Measurements from ENCODE around the gene ATP6V0A1. TPM values are rescaled to one million over a fixed set of nuclear protein-coding genes. Genes with fewer than 3 reads are reported as not detected.

ATP6V0A1 gene
- total RNA-seq, result 66.8 and 72.1 TPM in 2 replicates

GRCh38 chr17:42458497-42459255, at the start of gene ATP6V0A1:
Gene ATP6V0A1 (plus strand): TSS chr17:42458878. CDS start chr17:42460895, 2,017 bp downstream.

GRCh38 chr17:42422958-42423712, 35.5 kb upstream of the ATP6V0A1 start, which contains the start of gene CAVIN1:
Gene CAVIN1 (minus strand): TSS chr17:42423256. CDS start chr17:42423097, 159 bp downstream.

DNA sequence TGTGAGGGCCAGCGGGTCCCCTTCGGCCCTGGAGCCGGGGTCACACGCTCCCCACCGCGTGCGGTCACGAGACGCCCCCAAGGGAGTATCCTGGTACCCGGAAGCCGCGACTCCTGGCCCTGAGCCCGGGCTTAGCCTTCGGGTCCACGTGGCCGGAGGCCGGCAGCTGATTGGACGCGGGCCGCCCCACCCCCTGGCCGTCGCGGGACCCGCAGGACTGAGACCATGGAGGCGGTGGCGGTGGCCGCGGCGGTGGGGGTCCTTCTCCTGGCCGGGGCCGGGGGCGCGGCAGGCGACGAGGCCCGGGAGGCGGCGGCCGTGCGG, 77.3 kb downstream of the ATP6V0A1 start, which contains the start of gene NAGLU:
Gene NAGLU, plus strand, starts transcription at position 194 of the 324 bp plus-strand sequence. Its CDS starts 32 bp downstream, at position 226.

GRCh38 chr17:42552736-42553135, 94.1 kb downstream of the ATP6V0A1 start, which contains the start of gene HSD17B1:
Gene HSD17B1 (plus strand): TSS chr17:42552923. CDS start chr17:42552934, 11 bp downstream.

GRCh38 chr17:42561897-42562387, 103.3 kb downstream of the ATP6V0A1 start, which contains the start of gene COASY:
Gene COASY (plus strand): TSS chr17:42562148. CDS start chr17:42562623, 475 bp downstream.

DNA sequence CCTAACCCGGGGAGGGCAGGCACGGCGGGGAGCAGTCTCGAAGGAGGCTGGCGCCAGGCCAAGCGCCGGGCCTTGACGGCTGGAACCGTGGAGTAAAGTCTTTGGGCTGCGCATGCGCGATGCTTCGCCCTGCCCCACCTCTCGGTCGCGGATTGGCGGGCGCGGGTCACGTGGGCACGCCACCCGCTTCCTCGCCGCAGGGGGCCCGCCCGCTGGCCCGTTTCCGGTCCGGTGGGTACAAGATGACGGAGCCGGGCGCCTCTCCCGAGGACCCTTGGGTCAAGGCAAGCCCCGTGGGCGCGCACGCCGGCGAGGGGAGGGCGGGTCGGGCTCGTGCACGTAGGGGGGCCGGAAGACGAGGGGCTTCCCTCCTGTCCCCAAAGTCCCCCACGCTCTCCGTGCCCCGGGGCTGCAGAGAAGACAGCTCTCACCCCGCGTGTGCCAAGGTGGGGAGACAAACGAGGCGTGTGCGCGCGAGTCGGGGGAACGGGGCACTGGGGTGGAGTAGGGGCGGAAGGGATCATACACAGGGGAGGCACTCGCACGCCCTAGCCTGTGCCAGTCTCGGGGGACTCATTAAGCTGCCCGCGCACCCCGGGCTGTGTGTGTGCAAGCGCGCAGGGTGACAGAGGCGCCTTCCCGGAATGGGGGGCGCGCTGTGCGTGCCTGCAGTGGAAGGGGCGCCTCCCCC, 108.3 kb downstream of the ATP6V0A1 start, which contains the start of gene MLX:
Gene MLX, plus strand, starts transcription at position 218 of the 691 bp plus-strand sequence. Its CDS starts 25 bp downstream, at position 243.

Small RNAs within 50 kb of the gene (small RNA-seq; reads per million reads assigned to genes)
- gene MIR548AT (not detected), gene RNU7-97P (not detected)

Other genes with a start within 250 kb of the ATP6V0A1 start
- gene STAT5B, start 182.5 kb upstream of the ATP6V0A1 start, total RNA-seq, result 24.9 and 27.7 TPM in 2 replicates
- 30.1 and 48.5 TPM in 2 replicates for gene STAT5A, start 170.4 kb upstream of the ATP6V0A1 start, total RNA-seq
- 193 and 275 TPM in 2 replicates for gene STAT3, start 70.4 kb upstream of the ATP6V0A1 start, total RNA-seq
- gene CAVIN1, start 35.6 kb upstream of the ATP6V0A1 start, total RNA-seq, result 1,094 and 1,211 TPM in 2 replicates
- gene NAGLU, start 77.4 kb downstream of the ATP6V0A1 start, total RNA-seq, result 31.0 and 41.8 TPM in 2 replicates
- gene HSD17B1, start 94.0 kb downstream of the ATP6V0A1 start, total RNA-seq, result 0.39 and 0.86 TPM in 2 replicates
- 12.3 and 13.6 TPM in 2 replicates for gene COASY, start 103.3 kb downstream of the ATP6V0A1 start, total RNA-seq
- 32.2 and 38.5 TPM in 2 replicates for gene MLX, start 108.2 kb downstream of the ATP6V0A1 start, total RNA-seq
- 3.0 and 4.1 TPM in 2 replicates for gene PSMC3IP, start 118.9 kb downstream of the ATP6V0A1 start, total RNA-seq
- 60.0 and 66.8 TPM in 2 replicates for gene RETREG3, start 150.5 kb downstream of the ATP6V0A1 start, total RNA-seq
- gene TUBG1, start 150.8 kb downstream of the ATP6V0A1 start, total RNA-seq, result 17.1 and 18.1 TPM in 2 replicates
- 14.9 and 15.3 TPM in 2 replicates for gene TUBG2, start 200.4 kb downstream of the ATP6V0A1 start, total RNA-seq
- 8.0 and 8.2 TPM in 2 replicates for gene PLEKHH3, start 218.1 kb downstream of the ATP6V0A1 start, total RNA-seq
- 1.0 and 1.2 TPM in 2 replicates for gene CCR10, start 223.0 kb downstream of the ATP6V0A1 start, total RNA-seq
- gene CNTNAP1, start 223.7 kb downstream of the ATP6V0A1 start, total RNA-seq, result 12.4 and 14.2 TPM in 2 replicates

Data from articular chondrocyte of knee joint (primary cell).